ENCODE results near the gene VAV2.

VAV2 gene

DNA sequence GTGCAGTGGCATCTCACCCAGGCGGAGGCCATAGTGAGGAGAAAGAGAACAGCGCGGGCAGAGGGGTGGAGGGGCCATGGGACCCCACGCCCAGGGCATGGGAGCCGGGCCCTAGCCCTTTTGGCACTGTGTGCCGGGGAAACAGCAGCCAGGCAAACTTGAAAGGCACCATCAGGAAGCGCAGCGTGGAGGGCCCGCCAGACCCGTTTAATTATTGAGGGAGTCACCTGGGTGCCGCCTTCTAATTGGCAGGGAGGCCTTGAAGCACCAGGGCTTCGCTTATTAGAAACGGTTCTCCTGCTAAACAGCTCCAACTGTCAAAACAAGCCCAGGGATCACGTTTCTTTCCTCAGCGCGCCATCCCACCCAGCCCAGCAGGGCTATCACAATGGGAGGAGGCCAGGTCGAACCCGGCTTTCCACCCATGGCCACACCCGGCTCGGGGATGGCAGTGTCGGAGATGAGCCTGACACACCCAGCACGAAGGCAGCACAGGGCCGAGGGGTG is 149.3 kb downstream of the VAV2 start:
- H3K4me3 Mint-ChIP-seq = no peak overlapping the region
- no peaks in the 10 kb centered on the region for H3K9me3 Mint-ChIP-seq
- no peak for ATAC-seq
- H3K27ac Mint-ChIP-seq = no peak overlapping the region
- H3K36me3 Mint-ChIP-seq (ENCODE audit: low read depth) = no peaks in the 10 kb centered on the region
- no peak for DNase-seq
- peaks cover 3% of the 10 kb centered on the region for H3K4me1 Mint-ChIP-seq
- H3K27me3 Mint-ChIP-seq = no peaks in the 10 kb centered on the region

DNA sequence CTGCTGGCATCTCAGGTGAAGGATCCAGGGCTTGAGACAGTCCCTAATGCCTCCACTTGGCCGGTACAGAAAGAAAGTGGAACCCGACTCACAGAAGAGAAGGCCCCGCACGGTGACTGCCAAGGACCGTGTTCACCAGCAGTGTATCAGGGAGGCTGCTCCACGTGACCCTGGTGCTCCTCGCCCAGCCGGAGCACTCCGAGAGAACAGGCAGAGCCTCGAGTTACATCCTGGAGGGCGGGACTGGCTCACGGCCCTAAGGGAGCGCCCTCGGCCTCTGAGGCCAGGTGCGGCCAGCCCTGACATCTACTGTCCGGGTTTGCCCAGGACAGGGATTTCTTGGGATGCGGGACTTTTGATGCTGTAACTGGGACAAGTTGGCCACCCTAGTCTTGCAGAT is 149.9 kb downstream of the VAV2 start:
- Mint-ChIP-seq H3K36me3 (ENCODE audit: low read depth) (no peaks in the 10 kb centered on the region), H3K27ac (no peak overlapping the region), H3K4me3 (no peak overlapping the region), H3K27me3 (no peaks in the 10 kb centered on the region), H3K9me3 (no peaks in the 10 kb centered on the region), H3K4me1 (peaks cover 3% of the 10 kb centered on the region)
- ATAC-seq = peak; percentile 21
- no peak for DNase-seq

DNA sequence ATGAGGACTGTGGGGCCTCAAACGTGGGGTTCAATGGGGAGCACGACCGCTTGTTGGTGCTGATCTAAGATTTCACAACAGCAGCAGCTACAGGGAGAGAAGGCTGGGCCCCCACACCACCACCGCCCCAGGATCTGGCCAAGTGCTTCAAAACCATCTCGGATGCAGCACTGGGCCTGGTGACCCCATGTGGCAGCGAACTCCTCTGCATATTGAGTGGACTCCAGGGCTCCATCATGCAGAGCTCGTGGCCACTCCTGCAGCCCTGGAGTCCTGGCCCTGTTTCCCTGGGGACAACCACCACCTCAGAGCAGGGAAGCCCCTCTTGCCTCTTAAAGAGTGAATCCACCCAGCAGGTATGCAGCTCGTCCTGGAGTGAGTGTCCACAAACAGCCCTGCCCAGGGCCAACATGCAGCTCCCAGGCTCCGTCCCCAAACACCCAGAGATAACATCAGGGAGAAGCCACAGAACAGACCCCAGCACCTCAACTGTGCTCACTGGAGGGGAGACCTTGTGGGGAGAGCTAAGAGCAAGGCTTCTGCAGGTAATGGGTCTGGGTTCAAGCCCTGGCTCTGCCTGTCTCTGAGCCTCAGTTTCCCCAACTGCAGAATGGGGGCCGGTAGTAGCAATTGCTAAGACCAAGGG is 150.8 kb downstream of the VAV2 start:
- no peak overlapping the region for H3K4me3 Mint-ChIP-seq
- DNase-seq (no peak), ATAC-seq (no peak)
- no peaks in the 10 kb centered on the region for H3K36me3 Mint-ChIP-seq (ENCODE audit: low read depth)
- H3K27me3 Mint-ChIP-seq = no peaks in the 10 kb centered on the region
- no peaks in the 10 kb centered on the region for H3K9me3 Mint-ChIP-seq
- H3K27ac Mint-ChIP-seq = no peak overlapping the region
- peaks cover 3% of the 10 kb centered on the region for H3K4me1 Mint-ChIP-seq

DNA sequence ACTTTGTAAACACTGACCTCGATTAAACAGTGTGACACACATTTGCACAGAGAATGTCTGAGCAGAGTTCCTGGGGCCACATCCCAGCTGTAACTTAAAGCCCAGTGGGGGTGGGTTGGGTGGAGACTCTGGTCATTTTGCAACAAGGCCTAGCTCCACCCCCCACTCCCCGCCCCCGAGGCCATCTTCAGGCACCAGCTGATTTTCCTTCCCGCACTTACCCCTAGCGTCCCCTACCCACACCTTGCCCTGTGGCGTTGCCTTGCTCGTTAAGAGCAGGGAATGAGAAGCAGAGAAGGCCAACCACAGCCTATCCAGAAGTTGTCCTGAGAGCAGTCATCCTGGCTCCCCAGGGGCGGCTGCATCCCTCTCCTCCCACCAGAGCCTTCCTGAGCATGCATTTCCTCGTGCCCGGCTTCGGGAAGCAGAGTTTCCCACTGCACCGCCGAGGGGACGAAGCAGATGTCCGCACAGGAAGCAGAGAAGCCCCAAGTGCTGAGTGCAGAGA is 152.2 kb downstream of the VAV2 start:
- Mint-ChIP-seq H3K9me3 (no peaks in the 10 kb centered on the region), H3K27ac (no peak overlapping the region), H3K36me3 (ENCODE audit: low read depth) (no peaks in the 10 kb centered on the region), H3K4me1 (peaks cover under 1% of the 10 kb centered on the region), H3K4me3 (no peak overlapping the region), H3K27me3 (no peaks in the 10 kb centered on the region)
- DNase-seq = no peak
- ATAC-seq = no peak

GRCh38 chr9:133838859-133839507 is 153.1 kb downstream of the VAV2 start:
- H3K27ac Mint-ChIP-seq = no peak overlapping the region
- DNase-seq (no peak), ATAC-seq (no peak)
- H3K4me1 Mint-ChIP-seq = no peaks in the 10 kb centered on the region
- no peaks in the 10 kb centered on the region for H3K9me3 Mint-ChIP-seq
- no peak overlapping the region for H3K4me3 Mint-ChIP-seq
- H3K36me3 Mint-ChIP-seq (ENCODE audit: low read depth) = no peaks in the 10 kb centered on the region
- H3K27me3 Mint-ChIP-seq = no peaks in the 10 kb centered on the region

- H3K9me3 Mint-ChIP-seq = no peaks in the 10 kb centered on the region
- DNase-seq = no peak
- no peak for ATAC-seq
- no peaks in the 10 kb centered on the region for H3K36me3 Mint-ChIP-seq (ENCODE audit: low read depth)
- no peak overlapping the region for H3K4me3 Mint-ChIP-seq
- no peak overlapping the region for H3K27ac Mint-ChIP-seq
- no peaks in the 10 kb centered on the region for H3K27me3 Mint-ChIP-seq
- H3K4me1 Mint-ChIP-seq = no peaks in the 10 kb centered on the region
Measured at GRCh38 chr9:133837627-133838597, 154.2 kb downstream of the VAV2 start.

- Mint-ChIP-seq H3K4me3 (no peak overlapping the region), H3K4me1 (no peaks in the 10 kb centered on the region), H3K9me3 (no peaks in the 10 kb centered on the region), H3K36me3 (ENCODE audit: low read depth) (no peaks in the 10 kb centered on the region), H3K27ac (no peak overlapping the region), H3K27me3 (no peaks in the 10 kb centered on the region)
- no peak for DNase-seq
- ATAC-seq = no peak
Measured at GRCh38 chr9:133836818-133837217, 155.3 kb downstream of the VAV2 start.

DNA sequence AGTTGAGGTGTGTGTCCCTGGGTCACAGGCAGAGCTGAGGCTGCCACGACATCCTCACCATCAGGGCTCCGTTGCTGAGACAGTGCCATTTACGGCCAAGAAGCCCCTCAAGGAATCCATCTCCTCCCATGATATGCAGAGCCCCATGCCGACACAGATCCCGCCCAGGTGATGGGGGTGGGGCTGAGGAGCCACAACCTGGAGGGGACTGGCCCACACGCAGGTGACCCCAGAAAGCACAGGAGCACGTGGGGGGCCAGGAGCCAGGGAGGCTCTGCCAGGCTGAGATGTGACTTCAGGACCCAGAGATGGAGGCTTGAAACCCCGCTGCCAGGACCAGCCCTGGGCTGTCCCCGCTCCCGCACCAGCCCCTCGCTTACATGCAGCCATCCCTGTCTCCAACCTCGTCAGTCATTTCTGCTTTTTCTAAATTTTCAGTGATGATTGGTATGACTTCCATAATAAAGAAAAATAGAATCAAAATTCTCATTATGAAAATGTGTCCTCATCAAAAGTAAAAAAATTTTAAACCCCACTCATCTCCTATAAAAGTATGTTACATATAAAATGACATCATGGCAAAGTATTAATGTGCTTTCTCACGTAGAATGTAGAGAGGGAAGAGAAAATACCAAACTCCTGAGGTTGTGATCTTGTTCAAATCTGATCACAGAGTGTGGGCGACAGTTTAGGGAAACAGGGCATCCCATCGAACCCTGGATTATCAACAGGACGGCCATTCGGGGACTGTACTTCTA is 155.9 kb downstream of the VAV2 start:
- no peak overlapping the region for H3K4me3 Mint-ChIP-seq
- no peak overlapping the region for H3K27ac Mint-ChIP-seq
- no peaks in the 10 kb centered on the region for H3K27me3 Mint-ChIP-seq
- no peak for ATAC-seq
- no peak for DNase-seq
- no peaks in the 10 kb centered on the region for H3K4me1 Mint-ChIP-seq
- no peaks in the 10 kb centered on the region for H3K9me3 Mint-ChIP-seq
- H3K36me3 Mint-ChIP-seq (ENCODE audit: low read depth) = no peaks in the 10 kb centered on the region

- Mint-ChIP-seq H3K4me1 (peaks cover 3% of the 10 kb centered on the region), H3K9me3 (no peaks in the 10 kb centered on the region), H3K4me3 (no peak overlapping the region), H3K27me3 (no peaks in the 10 kb centered on the region), H3K27ac (no peak overlapping the region), H3K36me3 (ENCODE audit: low read depth) (no peaks in the 10 kb centered on the region)
- ATAC-seq (no peak), DNase-seq (no peak)
Measured at GRCh38 chr9:133835262-133835901, 156.7 kb downstream of the VAV2 start.

GRCh38 chr9:133834080-133834976 is 157.8 kb downstream of the VAV2 start:
- no peaks in the 10 kb centered on the region for H3K27me3 Mint-ChIP-seq
- no peak for ATAC-seq
- H3K27ac Mint-ChIP-seq = no peak overlapping the region

GRCh38 chr9:133833388-133834025 is 158.6 kb downstream of the VAV2 start:
- ATAC-seq = no peak
- H3K9me3 Mint-ChIP-seq = no peaks in the 10 kb centered on the region

More at GRCh38 chr9:133834080-133834976, 157.8 kb downstream of the VAV2 start:
- Mint-ChIP-seq H3K4me3 (no peak overlapping the region), H3K4me1 (peaks cover 6% of the 10 kb centered on the region), H3K9me3 (no peaks in the 10 kb centered on the region), H3K36me3 (ENCODE audit: low read depth) (no peaks in the 10 kb centered on the region)
- DNase-seq = no peak

DNA sequence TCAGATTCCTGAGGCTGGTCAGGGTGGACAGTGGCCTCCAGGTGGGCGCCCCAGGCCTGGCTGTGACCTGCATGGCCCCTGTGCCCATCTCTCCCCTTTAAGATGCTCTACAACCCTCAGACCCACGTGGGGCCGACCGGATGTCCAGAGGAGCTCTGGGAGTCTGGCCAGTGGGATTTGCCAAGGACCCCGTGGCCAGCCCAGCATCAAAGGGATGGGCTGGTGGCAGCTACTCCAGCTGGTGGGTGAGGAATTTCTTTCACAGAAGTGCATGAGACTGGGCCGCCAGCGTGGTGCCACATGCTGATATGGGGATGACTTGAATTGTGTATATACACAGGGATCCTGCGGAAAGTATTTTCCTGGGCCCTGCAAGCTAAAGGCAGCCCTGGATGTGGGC is 159.2 kb downstream of the VAV2 start:
- no peaks in the 10 kb centered on the region for H3K9me3 Mint-ChIP-seq
- DNase-seq (no peak), ATAC-seq (no peak)
- H3K4me1 Mint-ChIP-seq = peaks cover 6% of the 10 kb centered on the region
- no peak overlapping the region for H3K27ac Mint-ChIP-seq
- no peak overlapping the region for H3K4me3 Mint-ChIP-seq
- H3K27me3 Mint-ChIP-seq = no peaks in the 10 kb centered on the region
- no peaks in the 10 kb centered on the region for H3K36me3 Mint-ChIP-seq (ENCODE audit: low read depth)

More at GRCh38 chr9:133833388-133834025, 158.6 kb downstream of the VAV2 start:
- no peaks in the 10 kb centered on the region for H3K27me3 Mint-ChIP-seq
- no peak overlapping the region for H3K4me3 Mint-ChIP-seq
- peaks cover 6% of the 10 kb centered on the region for H3K4me1 Mint-ChIP-seq
- no peak overlapping the region for H3K27ac Mint-ChIP-seq
- no peak for DNase-seq
- H3K36me3 Mint-ChIP-seq (ENCODE audit: low read depth) = no peaks in the 10 kb centered on the region
